Articular chondrocyte of knee joint (primary cell): ENCODE measurements around the gene HADHA. TPM values are rescaled to one million over a fixed set of nuclear protein-coding genes. Genes with fewer than 3 reads are reported as not detected.

Source experiments
- total RNA-seq: library from RNA; depleted of rRNA; stranded (reverse); fragments of >200 nt; gene quantifications from 2 replicates; pipeline ENCODE4 v1.2.3, GENCODE V29; 2012

HADHA gene
- total RNA-seq, result 162 and 171 TPM in 2 replicates

GRCh38 chr2:26244309-26245230, at the start of gene HADHA, which contains the start of gene HADHB:
Gene HADHA, minus strand, starts transcription at chr2:26244632. Its CDS starts 36 bp downstream, at chr2:26244596.
Gene HADHB, plus strand, starts transcription at chr2:26244939. Its CDS starts 9,316 bp downstream, at chr2:26254255.

GRCh38 chr2:26172871-26173775, 71.3 kb downstream of the HADHA start, which contains the start of gene GAREM2:
Gene GAREM2, plus strand, starts transcription at chr2:26173088. Its CDS starts 133 bp downstream, at chr2:26173221.

Other genes starting within 250 kb of the HADHA start
- 165 and 203 TPM in 2 replicates for gene RAB10, start 210.5 kb downstream of the HADHA start, total RNA-seq
- 2.7 TPM in 2 replicates for gene GAREM2, start 71.5 kb downstream of the HADHA start, total RNA-seq
- 125 and 128 TPM in 2 replicates for gene HADHB, start 307 bp upstream of the HADHA start, total RNA-seq
- gene SELENOI, start 101.5 kb upstream of the HADHA start, total RNA-seq, result 15.4 and 19.6 TPM in 2 replicates
- gene ADGRF3, start 102.2 kb upstream of the HADHA start, total RNA-seq, result under 0.01 and 0.22 TPM in 2 replicates
- gene DRC1, start 157.3 kb upstream of the HADHA start, total RNA-seq, result 0.39 and 0.65 TPM in 2 replicates
- 0.13 and 0.22 TPM in 2 replicates for gene OTOF, start 233.5 kb upstream of the HADHA start, total RNA-seq